CD8-positive, alpha-beta memory T cell (primary cell): ENCODE data around the gene CCT8L2. TPM values are rescaled to one million over a fixed set of nuclear protein-coding genes. Genes with fewer than 3 reads are reported as not detected.
"Not testable (repeated sequence)": the region's sequence is repeated elsewhere in the genome, so short reads cannot be mapped to it uniquely, and the experiment has no call there.

Experiments used
- CTCF ChIA-PET: fragments of 350-600 bp; sonication (Branson Sonifier 250); formaldehyde crosslinking; loops from one replicate; lab custom pipeline; 2021; ENCODE audit warnings: antibody characterized with exemption; lab: Charles Lee
- POLR2A ChIA-PET: fragments of 350-600 bp; sonication (Branson Sonifier 250); formaldehyde crosslinking; loops from one replicate; lab custom pipeline; 2021; ENCODE audit warnings: antibody characterized with exemption; lab: Charles Lee
- DNase-seq, 5 donors: peaks; one replicate each; pipeline versions ENCODE4 v3.0.0 to v3.0.0-alpha.2; 2020 to 2022; ENCODE audit warnings: mixed read lengths in 1 of 5
- H3K27ac ChIP-seq: one replicate; pipeline ENCODE4 v1.7.0; 2013; ENCODE audit warnings: low read depth, mild to moderate bottlenecking, low read length, moderate library complexity
- H3K27me3 ChIP-seq: 2 replicates; pipeline ENCODE4 v1.7.0; 2013; ENCODE audit warnings: low read length, mild to moderate bottlenecking; ENCODE audit not compliant: insufficient read depth, poor library complexity, severe bottlenecking
- H3K36me3 ChIP-seq: 2 replicates; pipeline ENCODE4 v1.7.0; 2013; ENCODE audit warnings: mild to moderate bottlenecking, low read length, moderate library complexity; ENCODE audit not compliant: insufficient read depth
- H3K4me1 ChIP-seq: 2 replicates; pipeline ENCODE4 v1.7.0; 2013; ENCODE audit warnings: mild to moderate bottlenecking, low read length, moderate library complexity; ENCODE audit not compliant: insufficient read depth
- H3K4me3 ChIP-seq: 2 replicates; pipeline ENCODE4 v1.7.0; 2013; ENCODE audit warnings: mild to moderate bottlenecking, low read length
- H3K9me3 ChIP-seq: 2 replicates; pipeline ENCODE4 v1.7.0; 2013; ENCODE audit warnings: mild to moderate bottlenecking, low read length
- H3K27ac Mint-ChIP-seq, 8 donors: one replicate each; pipeline ENCODE4 v1.8.0; 2020 to 2021; ENCODE audit warnings: mixed read lengths in 8 of 8, mild to moderate bottlenecking in 6 of 8, inconsistent platforms in 3 of 8, moderate library complexity in 3 of 8
- H3K27me3 Mint-ChIP-seq, 2 donors: one replicate each; pipeline ENCODE4 v1.8.0; 2020 to 2021; ENCODE audit warnings: mixed read lengths in 2 of 2, mild to moderate bottlenecking in 1 of 2, moderate library complexity in 1 of 2
- H3K36me3 Mint-ChIP-seq, 3 donors: one replicate each; pipeline ENCODE4 v1.8.0; 2020 to 2021; ENCODE audit warnings: mixed read lengths in 3 of 3, inconsistent platforms in 1 of 3, mild to moderate bottlenecking in 1 of 3
- H3K4me1 Mint-ChIP-seq, 3 donors: one replicate each; pipeline ENCODE4 v1.8.0; 2020 to 2021; ENCODE audit warnings: mixed read lengths in 3 of 3, inconsistent platforms in 1 of 3, mild to moderate bottlenecking in 1 of 3
- H3K4me3 Mint-ChIP-seq, 7 donors: one replicate each; pipeline ENCODE4 v1.8.0; 2020 to 2021; ENCODE audit warnings: mixed read lengths in 7 of 7, mild to moderate bottlenecking in 6 of 7, moderate library complexity in 4 of 7, inconsistent platforms in 2 of 7
- H3K9me3 Mint-ChIP-seq, 5 donors: one replicate each; pipeline ENCODE4 v1.8.0; 2020 to 2022; ENCODE audit warnings: mixed read lengths in 5 of 5, mild to moderate bottlenecking in 3 of 5, moderate library complexity in 2 of 5, inconsistent platforms in 1 of 5
- polyA plus RNA-seq: library from polyadenylated mRNA; unstranded; fragments of 300-500 nt; fragmentation: Illumina TruSeq; gene quantifications from one replicate; pipeline ENCODE4 v1.2.3, GENCODE V29; 2021
- total RNA-seq, 2 experiments: library from RNA; stranded (reverse); gene quantifications; one replicate each; pipeline ENCODE4 v1.2.3, GENCODE V29; 2021

CCT8L2 gene
- total and polyA plus RNA-seq, 3 experiments from 2014 or later, result not detected

DNA sequence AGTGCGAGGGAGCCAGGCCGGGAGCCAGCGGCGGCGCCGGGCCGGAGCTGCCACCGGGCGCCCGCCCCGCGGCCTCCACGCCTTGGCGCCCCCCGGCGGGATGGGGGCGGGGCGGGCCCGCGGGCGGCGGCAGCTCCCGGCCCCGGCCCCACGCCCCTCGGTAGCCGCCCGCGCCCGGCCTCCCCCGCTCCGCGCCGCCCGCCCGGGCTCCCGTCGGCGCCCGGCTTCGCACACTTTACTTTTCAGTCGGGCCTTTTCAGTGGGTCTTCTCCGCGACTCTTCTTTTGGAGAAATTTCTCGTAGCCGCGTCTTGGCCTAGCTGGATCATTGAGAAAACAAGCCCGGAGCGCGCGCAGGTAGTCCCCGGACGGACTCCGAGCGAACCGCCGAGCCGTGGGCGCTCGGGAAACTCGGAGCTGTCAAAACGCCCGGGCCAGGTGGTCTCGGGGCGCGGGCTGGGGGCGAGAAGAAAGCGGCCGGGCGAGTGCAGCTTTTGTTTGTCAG is 9.7 kb upstream of the CCT8L2 start:
- POLR2A ChIA-PET, H3K4me3 ChIP-seq, H3K36me3 Mint-ChIP-seq: not testable (repeated sequence)

DNA sequence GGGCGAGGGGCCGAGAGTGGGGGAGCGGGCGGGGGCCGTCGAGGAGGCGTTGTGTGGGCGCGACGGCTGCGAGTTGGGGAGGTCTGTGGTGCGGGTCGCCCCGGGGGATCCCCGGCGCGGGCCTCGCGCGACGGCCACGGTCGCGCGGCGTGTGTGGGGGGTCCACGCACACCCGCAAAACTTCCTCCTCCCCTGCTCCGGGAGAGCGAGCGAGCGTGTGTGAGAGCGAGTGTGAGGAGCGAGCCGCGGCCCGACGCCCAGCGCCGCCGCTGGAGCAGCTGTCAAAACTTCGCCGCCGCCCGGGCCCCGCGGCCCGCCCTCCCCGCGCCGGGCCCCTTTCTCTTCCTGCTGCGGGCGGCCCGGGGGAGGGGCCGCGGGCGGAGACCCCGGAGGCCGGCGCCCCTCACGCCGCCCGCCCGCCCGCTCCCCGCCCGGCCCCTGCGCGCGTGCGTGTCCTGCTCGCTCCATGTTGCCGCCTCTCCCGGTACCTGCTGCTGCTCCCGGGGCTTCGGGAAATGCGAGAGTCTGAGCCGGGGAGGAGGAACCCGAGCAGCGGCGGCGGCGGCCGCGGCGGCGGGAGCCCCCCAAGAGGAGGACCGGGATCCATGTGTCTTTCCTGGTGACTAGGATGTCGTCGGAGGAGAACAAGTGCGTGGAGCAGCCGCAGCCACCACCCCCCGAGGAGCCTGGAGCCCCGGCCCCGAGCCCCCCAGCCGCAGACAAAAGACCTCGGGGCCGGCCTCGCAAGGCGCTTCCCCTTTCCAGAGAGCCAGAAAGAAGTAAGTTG is 9.0 kb upstream of the CCT8L2 start:
- Mint-ChIP-seq H3K4me1 (peaks cover 0 to 12% (median 3%) of the 10 kb centered on the region in 3 donors), H3K36me3 (no peaks in the 10 kb centered on the region), H3K4me3 (no peak overlapping the region), H3K27ac (no peak overlapping the region), H3K27me3 (peaks cover 31 to 38% of the 10 kb centered on the region in 2 donors), H3K9me3 (peaks cover 0 to 14% (median 2%) of the 10 kb centered on the region in 5 donors)
- Histone ChIP-seq H3K27ac (peak overlapping the region; percentile 69), H3K27me3 (no peaks in the 10 kb centered on the region), H3K36me3 (no peaks in the 10 kb centered on the region), H3K9me3 (no peaks in the 10 kb centered on the region), H3K4me3 (no peak overlapping the region), H3K4me1 (no peaks in the 10 kb centered on the region)
- peak in 1 of 5 donors; percentile 27 for DNase-seq
- POLR2A ChIA-PET, result no interaction called here
- CTCF ChIA-PET, result no interaction called here

More for the DNA sequence above, 9.7 kb upstream of the CCT8L2 start:
- H3K27ac ChIP-seq, result peak overlapping the region; percentile 72
- Mint-ChIP-seq H3K4me1 (peaks cover 0 to 12% (median 3%) of the 10 kb centered on the region in 3 donors), H3K27me3 (peaks cover 31 to 40% of the 10 kb centered on the region in 2 donors), H3K9me3 (peaks cover 0 to 16% (median 2%) of the 10 kb centered on the region in 5 donors), H3K4me3 (peak overlapping the region in 4 of 7 donors; percentile 2 to 15 (median 10))
- CTCF ChIA-PET, H3K36me3 ChIP-seq, H3K27me3 ChIP-seq, H3K4me1 ChIP-seq, H3K9me3 ChIP-seq, H3K27ac Mint-ChIP-seq: not testable (repeated sequence)
- DNase-seq, result peak in 1 of 5 donors; percentile 12

DNA sequence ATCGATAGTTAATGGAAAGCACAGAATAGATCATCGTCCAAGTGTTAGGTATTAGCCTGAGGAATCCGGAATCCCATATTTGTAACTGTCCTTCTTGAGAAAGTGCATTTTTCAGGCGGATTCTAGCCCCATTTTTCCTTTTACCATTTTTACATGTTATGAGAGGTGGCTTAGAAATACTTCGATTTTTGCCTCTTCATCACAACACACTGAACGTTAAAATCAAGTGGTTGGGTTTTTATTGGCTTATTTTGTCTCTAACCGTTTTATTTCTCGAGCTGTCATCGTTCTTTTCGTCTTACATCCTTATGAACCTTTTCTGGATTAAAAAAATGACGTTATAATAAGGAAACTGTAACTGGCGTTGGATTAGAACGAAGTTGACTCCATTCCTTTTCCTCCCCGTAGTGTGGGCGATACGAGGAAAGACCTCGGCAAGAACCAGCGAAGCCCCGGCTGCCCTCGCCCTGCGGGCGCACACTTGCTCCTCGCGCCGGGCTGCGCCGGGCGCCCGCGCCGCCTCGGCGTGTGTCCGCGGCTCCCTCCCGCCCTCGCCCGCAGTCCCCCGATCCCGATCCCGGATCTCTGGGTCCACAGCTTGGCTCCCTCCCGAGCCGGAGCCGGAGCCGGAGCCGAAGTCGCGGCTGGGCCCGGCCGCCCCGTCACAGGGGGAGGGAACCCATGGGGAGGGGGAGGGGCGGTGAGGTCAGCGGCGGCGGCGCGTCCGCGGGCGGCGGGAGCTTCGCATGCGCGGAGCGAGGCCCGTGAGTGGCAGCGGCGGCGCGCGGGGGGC is 8.2 kb upstream of the CCT8L2 start:
- H3K4me3 ChIP-seq, result peak overlapping the region; percentile 34
- peak in 1 of 5 donors; percentile 44 for DNase-seq

DNA sequence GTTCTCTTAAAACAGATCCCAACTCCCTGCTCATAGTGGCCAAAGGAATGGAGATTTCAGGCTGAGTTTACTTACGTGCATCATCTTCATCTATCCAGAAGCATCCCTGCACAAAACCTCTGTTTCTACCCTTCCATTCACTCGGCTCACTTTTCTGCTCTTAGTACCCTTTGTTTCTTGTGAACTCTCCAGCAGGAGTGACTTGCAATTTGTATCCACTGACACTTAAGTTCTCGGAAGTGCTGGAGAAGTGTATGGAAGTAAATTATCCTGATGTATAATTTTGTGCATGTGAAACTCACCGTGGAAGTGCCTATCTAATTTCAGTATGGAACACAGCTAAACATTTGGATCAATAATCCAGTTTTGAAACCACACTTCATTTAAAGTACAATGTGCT is 7.0 kb upstream of the CCT8L2 start:
- peaks cover 0 to 16% (median 5%) of the 10 kb centered on the region in 5 donors for H3K9me3 Mint-ChIP-seq

More for the DNA sequence above, 8.2 kb upstream of the CCT8L2 start:
- H3K27ac ChIP-seq, result peak overlapping the region; percentile 59
- H3K27ac Mint-ChIP-seq, H3K36me3 ChIP-seq, H3K36me3 Mint-ChIP-seq, H3K27me3 ChIP-seq, H3K9me3 ChIP-seq, H3K4me1 ChIP-seq, CTCF ChIA-PET, POLR2A ChIA-PET: not testable (repeated sequence)
- Mint-ChIP-seq H3K27me3 (peaks cover 33 to 36% of the 10 kb centered on the region in 2 donors), H3K4me1 (peaks cover 0 to 12% (median 3%) of the 10 kb centered on the region in 3 donors), H3K9me3 (peaks cover 0 to 14% (median 5%) of the 10 kb centered on the region in 5 donors), H3K4me3 (peak overlapping the region in 5 of 7 donors; percentile 29 to 63 (median 43))

DNA sequence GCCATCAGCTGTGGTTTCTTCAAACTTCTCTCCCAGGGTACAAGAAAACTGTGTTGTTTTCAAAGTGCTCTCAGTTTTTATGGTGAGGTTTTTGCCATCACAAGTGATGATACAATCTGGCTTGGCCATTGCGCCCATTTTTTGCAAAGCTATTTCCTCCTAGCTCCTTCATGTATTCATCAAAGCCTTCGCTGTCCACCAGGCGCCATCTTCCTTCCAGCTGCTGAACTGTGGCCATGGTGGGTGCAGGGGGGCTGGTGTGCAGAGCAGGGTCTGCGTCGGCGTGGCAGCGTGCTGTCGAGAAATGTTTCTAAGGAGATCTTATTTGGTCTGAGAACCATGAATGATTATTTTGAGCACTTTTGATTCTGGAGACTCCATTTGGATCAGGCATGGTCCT is 2.6 kb upstream of the CCT8L2 start:
- H3K4me3 Mint-ChIP-seq, H3K27me3 ChIP-seq, H3K4me1 Mint-ChIP-seq, H3K27ac Mint-ChIP-seq, POLR2A ChIA-PET, DNase-seq, H3K36me3 ChIP-seq, CTCF ChIA-PET, H3K36me3 Mint-ChIP-seq, H3K9me3 ChIP-seq, H3K27ac ChIP-seq, H3K4me1 ChIP-seq, H3K4me3 ChIP-seq: not testable (repeated sequence)
- Mint-ChIP-seq H3K27me3 (peaks cover 17% of the 10 kb centered on the region in 2 donors), H3K9me3 (peaks cover 3 to 11% (median 5%) of the 10 kb centered on the region in 5 donors)

More for the DNA sequence above, 7.0 kb upstream of the CCT8L2 start:
- H3K27ac Mint-ChIP-seq, CTCF ChIA-PET, H3K4me1 ChIP-seq, H3K4me3 ChIP-seq, H3K36me3 Mint-ChIP-seq, H3K27me3 ChIP-seq, H3K4me3 Mint-ChIP-seq, DNase-seq, POLR2A ChIA-PET, H3K36me3 ChIP-seq, H3K9me3 ChIP-seq: not testable (repeated sequence)
- H3K4me1 Mint-ChIP-seq, result peaks cover 0 to 12% (median 3%) of the 10 kb centered on the region in 3 donors
- peaks cover 36% of the 10 kb centered on the region in 2 donors for H3K27me3 Mint-ChIP-seq
- peak overlapping the region; percentile 18 for H3K27ac ChIP-seq

DNA sequence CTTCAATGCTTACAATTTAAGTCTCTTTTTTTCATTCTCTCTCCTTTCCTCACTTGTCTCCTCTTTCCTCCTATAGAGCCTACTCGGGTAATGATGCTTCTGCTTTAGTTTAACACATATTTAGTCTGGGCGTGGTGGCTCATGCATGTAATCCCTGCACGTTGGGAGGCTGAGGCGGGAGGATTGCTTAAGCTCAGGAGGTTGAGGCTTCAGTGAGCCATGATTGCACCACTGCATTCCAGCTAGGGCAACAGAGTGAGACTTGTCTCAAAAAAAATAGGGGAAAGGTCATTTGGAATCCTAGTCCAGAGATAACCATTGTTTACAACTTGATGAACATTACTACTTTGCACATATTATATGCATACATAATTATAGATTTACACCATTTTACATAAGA is 1.4 kb upstream of the CCT8L2 start:
- no peaks in the 10 kb centered on the region for H3K27me3 ChIP-seq
- H3K27ac ChIP-seq, result no peak overlapping the region
- H3K27me3 Mint-ChIP-seq, result peaks cover 5 to 9% of the 10 kb centered on the region in 2 donors
- H3K36me3 Mint-ChIP-seq, result no peaks in the 10 kb centered on the region
- H3K4me1 Mint-ChIP-seq, result no peaks in the 10 kb centered on the region
- no peak overlapping the region for H3K4me3 ChIP-seq
- H3K4me1 ChIP-seq, result no peaks in the 10 kb centered on the region
- no peaks in the 10 kb centered on the region for H3K9me3 ChIP-seq
- no peak overlapping the region for H3K27ac Mint-ChIP-seq
- no peak overlapping the region for H3K4me3 Mint-ChIP-seq
- ChIA-PET CTCF (no interaction called here), POLR2A (no interaction called here)
- no peak for DNase-seq
- no peaks in the 10 kb centered on the region for H3K36me3 ChIP-seq
- peaks cover 3 to 10% (median 6%) of the 10 kb centered on the region in 5 donors for H3K9me3 Mint-ChIP-seq

DNA sequence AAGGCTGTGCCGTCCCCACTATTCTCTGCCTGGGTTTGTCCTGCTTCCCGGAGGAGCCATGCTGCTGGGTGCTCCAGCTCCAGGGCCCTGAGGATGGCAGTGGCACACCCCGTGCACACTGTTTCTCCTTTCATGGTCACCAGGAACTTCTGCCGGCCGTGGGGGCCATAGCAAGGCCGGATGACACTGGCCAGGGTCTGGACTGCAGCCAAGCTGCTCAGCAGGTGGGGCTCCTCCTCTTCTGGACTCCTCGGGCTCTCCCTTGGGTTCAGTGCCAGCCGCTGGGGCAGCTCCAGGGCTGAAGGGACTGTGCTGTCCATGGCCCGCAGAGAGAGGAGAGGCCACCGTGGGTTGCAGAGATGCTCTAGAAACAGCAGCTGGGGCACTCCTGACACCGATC is 379 bp downstream of the CCT8L2 start:
- H3K27me3 Mint-ChIP-seq, H3K4me3 Mint-ChIP-seq, H3K27ac ChIP-seq, H3K4me3 ChIP-seq, H3K27me3 ChIP-seq, H3K36me3 Mint-ChIP-seq, H3K4me1 Mint-ChIP-seq, DNase-seq, H3K4me1 ChIP-seq, H3K27ac Mint-ChIP-seq, H3K36me3 ChIP-seq, CTCF ChIA-PET, H3K9me3 ChIP-seq, H3K9me3 Mint-ChIP-seq, POLR2A ChIA-PET: not testable (repeated sequence)

DNA sequence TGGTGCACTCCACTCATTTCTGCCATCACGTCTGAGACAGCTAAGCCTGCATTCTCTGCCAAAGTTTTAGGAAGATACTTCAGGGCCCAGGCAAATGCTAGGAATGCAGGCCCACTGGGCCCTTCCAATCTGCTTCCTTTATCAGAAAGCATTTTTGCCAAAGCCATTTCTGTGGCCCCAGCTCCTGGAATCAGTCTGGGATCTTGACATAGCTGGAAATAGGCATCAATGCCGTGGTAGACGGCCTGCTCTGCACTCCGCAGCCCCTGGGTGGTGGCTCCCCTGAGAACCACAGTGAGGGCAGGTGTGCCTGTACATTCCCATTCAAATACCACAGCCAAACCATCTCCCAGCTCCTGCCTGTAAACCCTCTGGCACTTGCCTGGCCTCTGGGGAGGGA is 1.5 kb downstream of the CCT8L2 start:
- DNase-seq, H3K4me3 Mint-ChIP-seq, H3K27me3 ChIP-seq, H3K4me1 ChIP-seq, CTCF ChIA-PET, H3K9me3 ChIP-seq, H3K27ac ChIP-seq, H3K4me1 Mint-ChIP-seq, H3K27me3 Mint-ChIP-seq, POLR2A ChIA-PET, H3K36me3 ChIP-seq, H3K27ac Mint-ChIP-seq, H3K4me3 ChIP-seq, H3K36me3 Mint-ChIP-seq, H3K9me3 Mint-ChIP-seq: not testable (repeated sequence)
